Ovary (tissue), 3 donors: ENCODE data around the gene CEPT1.

Experiments used
- EP300 ChIP-seq: sonication (generic); formaldehyde crosslinking; IDR thresholded peaks from one replicate; pipeline ENCODE4 v1.6.1; 2017; ENCODE audit warnings: antibody characterized with exemption
- POLR2A ChIP-seq: fragments of 450-650 bp; IDR thresholded peaks from one replicate; pipeline ENCODE4 v1.6.1; 2017; ENCODE audit warnings: antibody characterized with exemption, mild to moderate bottlenecking, moderate library complexity
- TF ChIP-seq, protein P1 (sequence below), 3 donors: fragments of 450-650 bp in 2 of 3; fragments of 200-600 bp in 1 of 3; IDR thresholded peaks; one replicate each; pipeline versions ENCODE4 v1.5.1 to v1.8.0; 2016 to 2022; ENCODE audit warnings: antibody characterized with exemption in 3 of 3, mild to moderate bottlenecking in 1 of 3
- donor health status: DM: no; HTN: no; CAD: no.

- TF ChIP-seq, protein P1, sequence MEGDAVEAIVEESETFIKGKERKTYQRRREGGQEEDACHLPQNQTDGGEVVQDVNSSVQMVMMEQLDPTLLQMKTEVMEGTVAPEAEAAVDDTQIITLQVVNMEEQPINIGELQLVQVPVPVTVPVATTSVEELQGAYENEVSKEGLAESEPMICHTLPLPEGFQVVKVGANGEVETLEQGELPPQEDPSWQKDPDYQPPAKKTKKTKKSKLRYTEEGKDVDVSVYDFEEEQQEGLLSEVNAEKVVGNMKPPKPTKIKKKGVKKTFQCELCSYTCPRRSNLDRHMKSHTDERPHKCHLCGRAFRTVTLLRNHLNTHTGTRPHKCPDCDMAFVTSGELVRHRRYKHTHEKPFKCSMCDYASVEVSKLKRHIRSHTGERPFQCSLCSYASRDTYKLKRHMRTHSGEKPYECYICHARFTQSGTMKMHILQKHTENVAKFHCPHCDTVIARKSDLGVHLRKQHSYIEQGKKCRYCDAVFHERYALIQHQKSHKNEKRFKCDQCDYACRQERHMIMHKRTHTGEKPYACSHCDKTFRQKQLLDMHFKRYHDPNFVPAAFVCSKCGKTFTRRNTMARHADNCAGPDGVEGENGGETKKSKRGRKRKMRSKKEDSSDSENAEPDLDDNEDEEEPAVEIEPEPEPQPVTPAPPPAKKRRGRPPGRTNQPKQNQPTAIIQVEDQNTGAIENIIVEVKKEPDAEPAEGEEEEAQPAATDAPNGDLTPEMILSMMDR (IDR thresholded peaks at IDR 0.05): no peak
- TF ChIP-seq EP300 (no peak), POLR2A (no peak)
These were observed 57.7 kb downstream of the CEPT1 start for GRCh38 chr1:111197598-111198284.
